ENCODE results near the gene CADM2. TPM values are rescaled to one million over a fixed set of nuclear protein-coding genes. Genes with fewer than 3 reads are reported as not detected.

Gene CADM2
- total and polyA plus RNA-seq, 2 donors (not counting 3 experiments of a cell fraction or from before 2014, with no cell fraction given) = not detected

- TF ChIP-seq EZH2 (IDR thresholded peaks at IDR 0.05; ENCODE audit: borderline replicate concordance, low read depth, low read length, severe bottlenecking) (no peak), JUN (IDR thresholded peaks at IDR 0.05; ENCODE audit: borderline replicate concordance, insufficient read depth, insufficient read length, low read depth) (no peak), MAX (IDR thresholded peaks at IDR 0.05; ENCODE audit: insufficient read depth, insufficient read length) (no peak), MYC (IDR thresholded peaks at IDR 0.05; ENCODE audit: low read depth, low read length) (no peak), CTCF (IDR thresholded peaks at IDR 0.05; ENCODE audit: extremely low read depth in 1 of 2, insufficient read depth in 1 of 2, low read depth in 1 of 2, low read length in 2 of 2) (no peak), POLR2AphosphoS5 (IDR thresholded peaks at IDR 0.05; ENCODE audit: insufficient read depth, low read depth, low read length) (no peak), GATA2 (IDR thresholded peaks at IDR 0.05; ENCODE audit: insufficient read depth, insufficient read length, low read depth, low read length) (no peak), POLR2A (IDR thresholded peaks at IDR 0.05; ENCODE audit: low read depth, low read length) (no peak), FOS (IDR thresholded peaks at IDR 0.05; ENCODE audit: borderline replicate concordance, insufficient read depth, low read length) (no peak)
- no peak overlapping the region for H3K27ac ChIP-seq (ENCODE audit: insufficient read depth, low read depth, low read length)
- H4K20me1 ChIP-seq (replicated peaks; ENCODE audit: control insufficient read depth, extremely low read depth, insufficient read depth, low read length) = no peaks in the 10 kb centered on the region
- BruUV-seq (replicated peaks) = no TSS peak
- dilution Hi-C loops (cut with MboI; ENCODE audit: extremely low pct_ligation_motif_present, low sequenced_read_pairs) = no loop called here
- no peak overlapping the region for H3K4me3 ChIP-seq (replicated peaks in 1 of 3; ENCODE audit: insufficient read depth in 1 of 3, low read depth in 1 of 3, low read length in 3 of 3)
- no peak overlapping the region for H2AFZ ChIP-seq (ENCODE audit: low read depth, low read length)
- no peaks in the 10 kb centered on the region for H3K36me3 ChIP-seq (ENCODE audit: control insufficient read depth in 2 of 2, extremely low read depth in 1 of 2, insufficient read depth in 2 of 2, low read length in 2 of 2)
- H3K27me3 ChIP-seq (ENCODE audit: control insufficient read depth in 2 of 2, insufficient read depth in 2 of 2, low read length in 2 of 2) = no peaks in the 10 kb centered on the region
- H3K9me1 ChIP-seq (replicated peaks; ENCODE audit: control insufficient read depth, extremely low read depth, insufficient read depth, low read length) = no peaks in the 10 kb centered on the region
- H3K79me2 ChIP-seq (ENCODE audit: control insufficient read depth, insufficient read depth, low read length) = no peaks in the 10 kb centered on the region
- no peak for DNase-seq (ENCODE audit: low read depth, low spot score)
- peaks cover 3% of the 10 kb centered on the region for H3K9me3 ChIP-seq (replicated peaks; ENCODE audit: control insufficient read depth, insufficient read depth, low read length)
- POLR2A ChIA-PET = no interaction called here
- no peak for FAIRE-seq
- H3K4me2 ChIP-seq (ENCODE audit: insufficient read depth, low read length) = no peak overlapping the region
- no peaks in the 10 kb centered on the region for H3K4me1 ChIP-seq (ENCODE audit: control insufficient read depth, extremely low read depth, insufficient read depth, low read length)
- H3K9ac ChIP-seq (replicated peaks; ENCODE audit: extremely low read depth, insufficient read depth, low read length) = no peak overlapping the region
- intact Hi-C loops (cut with micrococcal nuclease) = no loop called here
- CTCF ChIA-PET = no interaction called here
Observed at GRCh38 chr3:85228966-85229365, 270.2 kb downstream of the CADM2 start.
